ENCODE results near the gene RGL2.
"Not testable (repeated sequence)": the region's sequence is repeated elsewhere in the genome, so short reads cannot be mapped to it uniquely, and the experiment has no call there.

Gene RGL2

GRCh38 chr6:33298773-33299236, at the start of gene RGL2:
TSS of gene RGL2 (minus strand) at chr6:33298942. CDS start at chr6:33298610, 332 bp downstream.
- DNase-seq (ENCODE audit: low spot score), result peak; percentile 88

- no peak for DNase-seq (ENCODE audit: low spot score)
Measured at GRCh38 chr6:33347816-33348215, 49.1 kb upstream of the RGL2 start.

- not testable (repeated sequence) for DNase-seq (ENCODE audit: low spot score)
Measured at GRCh38 chr6:33346972-33347371, 48.2 kb upstream of the RGL2 start.

GRCh38 chr6:33344701-33345697, 46.3 kb upstream of the RGL2 start:
- peak; percentile 72 for DNase-seq (ENCODE audit: low spot score)

GRCh38 chr6:33343953-33344611, 45.3 kb upstream of the RGL2 start:
- DNase-seq (ENCODE audit: low spot score), result no peak

- not testable (repeated sequence) for DNase-seq (ENCODE audit: low spot score)
Measured at GRCh38 chr6:33343606-33343952, 44.8 kb upstream of the RGL2 start.

GRCh38 chr6:33339193-33339592, 40.5 kb upstream of the RGL2 start:
- DNase-seq (ENCODE audit: low spot score), result no peak

- no peak for DNase-seq (ENCODE audit: low spot score)
Measured at GRCh38 chr6:33336495-33336894, 37.8 kb upstream of the RGL2 start.

- DNase-seq (ENCODE audit: low spot score), result no peak
Measured at GRCh38 chr6:33335916-33336315, 37.2 kb upstream of the RGL2 start.

- no peak for DNase-seq (ENCODE audit: low spot score)
Measured at GRCh38 chr6:33333666-33334065, 34.9 kb upstream of the RGL2 start.

GRCh38 chr6:33330736-33331135, 32.0 kb upstream of the RGL2 start:
- no peak for DNase-seq (ENCODE audit: low spot score)

GRCh38 chr6:33329058-33329457, 30.3 kb upstream of the RGL2 start:
- no peak for DNase-seq (ENCODE audit: low spot score)

GRCh38 chr6:33324125-33324524, 25.4 kb upstream of the RGL2 start:
- no peak for DNase-seq (ENCODE audit: low spot score)

GRCh38 chr6:33323623-33323948, 24.8 kb upstream of the RGL2 start:
- DNase-seq (ENCODE audit: low spot score), result no peak

- no peak for DNase-seq (ENCODE audit: low spot score)
Measured at GRCh38 chr6:33321227-33321626, 22.5 kb upstream of the RGL2 start.

GRCh38 chr6:33320315-33321181, 21.8 kb upstream of the RGL2 start:
- DNase-seq (ENCODE audit: low spot score), result no peak

- no peak for DNase-seq (ENCODE audit: low spot score)
Measured at GRCh38 chr6:33319939-33320314, 21.2 kb upstream of the RGL2 start.

- no peak for DNase-seq (ENCODE audit: low spot score)
Measured at GRCh38 chr6:33318426-33319073, 19.8 kb upstream of the RGL2 start.

- peak; percentile 97 for DNase-seq (ENCODE audit: low spot score)
Measured at GRCh38 chr6:33317669-33318425, 19.1 kb upstream of the RGL2 start, which contains the start of gene ZBTB22. TSS of gene ZBTB22 (minus strand) at chr6:33317744. CDS start at chr6:33316916, 828 bp downstream.

GRCh38 chr6:33317419-33317668, 18.6 kb upstream of the RGL2 start:
- DNase-seq (ENCODE audit: low spot score), result no peak
